PC-9 (cell line): ENCODE data around the gene STPG3.

Experiments used
- CTCF ChIP-seq: fragments of 200-600 bp; sonication (generic); conservative IDR thresholded peaks from 2 replicates; pipeline ENCODE4 v1.6.1; 2017; ENCODE audit warnings: mixed run types, antibody characterized with exemption, mild to moderate bottlenecking, moderate library complexity
- EZH2 ChIP-seq: fragments of 200-600 bp; sonication (generic); IDR thresholded peaks from 2 replicates; pipeline ENCODE4 v1.8.0; 2017; ENCODE audit warnings: antibody characterized with exemption, low read depth

GRCh38 chr9:137219757-137220316, 31.2 kb upstream of the STPG3 start:
- TF ChIP-seq CTCF: no peak
- TF ChIP-seq EZH2: no peak
